Endothelial cell of umbilical vein (primary cell): ENCODE data around the gene DEFB124. TPM values are rescaled to one million over a fixed set of nuclear protein-coding genes. Genes with fewer than 3 reads are reported as not detected.

ENCODE experiments used
- BruUV-seq: library from RNA; stranded (reverse); fragments of 400-500 nt; replicated peaks from 2 replicates; lab custom pipeline; 2021; lab: Mats Ljungman, UMichigan
- CTCF ChIA-PET: fragments of 300-600, 350-600 bp; sonication (Branson Sonifier 250); formaldehyde crosslinking; loops from one replicate; lab custom pipeline; 2021; ENCODE audit warnings: antibody characterized with exemption, inconsistent platforms; lab: Charles Lee
- POLR2A ChIA-PET: fragments of 300-600, 350-600 bp; sonication (Branson Sonifier 250); formaldehyde crosslinking; loops from one replicate; lab custom pipeline; 2021; ENCODE audit warnings: antibody characterized with exemption, inconsistent platforms; lab: Charles Lee
- DNase-seq: peaks from one replicate; pipeline ENCODE4 v3.0.0-alpha.2; 2011; ENCODE audit warnings: low read depth, low spot score
- FAIRE-seq: peaks from 2 replicates; lab custom pipeline; 2011; peaks lifted over from hg19 to GRCh38; lab: Jason Lieb, UNC
- H2AFZ ChIP-seq: 2 replicates; pipeline ENCODE4 v1.6.0; 2012; ENCODE audit warnings: low read depth, low read length, control low read depth, inconsistent platforms
- H3K27ac ChIP-seq: 2 replicates; pipeline ENCODE4 v1.5.1; 2011; ENCODE audit warnings: low read depth, mild to moderate bottlenecking, control low read depth, low read length, moderate library complexity; ENCODE audit not compliant: insufficient read depth
- H3K27me3 ChIP-seq, 2 experiments: 2 replicates each; pipeline versions ENCODE4 v1.6.0 to v1.6.1; 2011; ENCODE audit warnings: low read length in 2 of 2, mixed read lengths in 1 of 2; ENCODE audit not compliant: control insufficient read depth in 2 of 2, insufficient read depth in 2 of 2
- H3K36me3 ChIP-seq, 2 experiments: 2 replicates in 1 of 2; 3 replicates in 1 of 2; pipeline ENCODE4 v1.5.1; 2011; ENCODE audit warnings: low read length in 2 of 2, mild to moderate bottlenecking in 1 of 2, moderate library complexity in 1 of 2; ENCODE audit not compliant: control insufficient read depth in 2 of 2, insufficient read depth in 2 of 2; ENCODE audit errors: extremely low read depth in 1 of 2
- H3K4me1 ChIP-seq: 3 replicates; pipeline ENCODE4 v1.5.1; 2011; ENCODE audit warnings: mild to moderate bottlenecking, low read length; ENCODE audit not compliant: control insufficient read depth, insufficient read depth; ENCODE audit errors: extremely low read depth
- H3K4me2 ChIP-seq: 2 replicates; pipeline ENCODE4 v1.6.1; 2011; ENCODE audit warnings: low read length, control low read depth, mixed read lengths; ENCODE audit not compliant: insufficient read depth
- H3K4me3 ChIP-seq, 3 experiments: fragments of 200-600 bp in 1 of 3; sonication (generic), shearing (Covaris generic) in 1 of 3; replicated peaks in 1 of 3; 2 replicates each; pipeline ENCODE4 v1.5.1; 2011 to 2016; ENCODE audit warnings: control low read depth in 3 of 3, low read length in 3 of 3, mild to moderate bottlenecking in 2 of 3, inconsistent platforms in 1 of 3, low read depth in 1 of 3, moderate library complexity in 1 of 3; ENCODE audit not compliant: insufficient read depth in 1 of 3
- H3K79me2 ChIP-seq: 2 replicates; pipeline ENCODE4 v1.6.0; 2012; ENCODE audit warnings: low read length, inconsistent platforms; ENCODE audit not compliant: control insufficient read depth, insufficient read depth
- H3K9ac ChIP-seq: replicated peaks from 2 replicates; pipeline ENCODE3; 2011; ENCODE audit warnings: low read length, control low read depth; ENCODE audit not compliant: insufficient read depth; ENCODE audit errors: extremely low read depth
- H3K9me1 ChIP-seq: replicated peaks from 3 replicates; pipeline ENCODE4 v1.6.0; 2011; ENCODE audit warnings: mild to moderate bottlenecking, low read length; ENCODE audit not compliant: control insufficient read depth, insufficient read depth; ENCODE audit errors: extremely low read depth
- H3K9me3 ChIP-seq: replicated peaks from 2 replicates; pipeline ENCODE4 v1.5.1; 2012; ENCODE audit warnings: low read length, inconsistent platforms; ENCODE audit not compliant: control insufficient read depth, insufficient read depth
- H4K20me1 ChIP-seq: replicated peaks from 2 replicates; pipeline ENCODE3; 2011; ENCODE audit warnings: mild to moderate bottlenecking, low read length; ENCODE audit not compliant: control insufficient read depth, insufficient read depth; ENCODE audit errors: extremely low read depth
- CTCF ChIP-seq, 2 donors: IDR thresholded peaks; 1 replicate in 1 of 2; 2 replicates in 1 of 2; pipeline ENCODE4 v1.5.1; 2011; ENCODE audit warnings: low read length in 2 of 2, mild to moderate bottlenecking in 2 of 2, moderate library complexity in 2 of 2, control low read depth in 1 of 2, inconsistent platforms in 1 of 2, low read depth in 1 of 2; ENCODE audit not compliant: insufficient read depth in 1 of 2; ENCODE audit errors: extremely low read depth in 1 of 2
- EZH2 ChIP-seq: IDR thresholded peaks from 2 replicates; pipeline ENCODE4 v1.6.1; 2012; ENCODE audit warnings: borderline replicate concordance, low read depth, mild to moderate bottlenecking, moderate library complexity, low read length, inconsistent platforms; ENCODE audit not compliant: severe bottlenecking
- FOS ChIP-seq: IDR thresholded peaks from 2 replicates; pipeline ENCODE4 v1.6.1; 2011; ENCODE audit warnings: mild to moderate bottlenecking, low read length, moderate library complexity, borderline replicate concordance; ENCODE audit not compliant: insufficient read depth
- GATA2 ChIP-seq: IDR thresholded peaks from 2 replicates; pipeline ENCODE4 v1.7.0; 2011; ENCODE audit warnings: low read depth, mild to moderate bottlenecking, moderate library complexity, mixed read lengths, low read length; ENCODE audit not compliant: insufficient read length, insufficient read depth
- JUN ChIP-seq: IDR thresholded peaks from 2 replicates; pipeline ENCODE4 v1.6.1; 2011; ENCODE audit warnings: borderline replicate concordance, low read depth; ENCODE audit not compliant: insufficient read length, insufficient read depth
- MAX ChIP-seq: IDR thresholded peaks from 2 replicates; pipeline ENCODE4 v1.6.1; 2011; ENCODE audit not compliant: insufficient read depth, insufficient read length
- MYC ChIP-seq: IDR thresholded peaks from one replicate; pipeline ENCODE4 v1.6.1; 2011; ENCODE audit warnings: mild to moderate bottlenecking, low read depth, low read length
- POLR2A ChIP-seq: IDR thresholded peaks from 2 replicates; pipeline ENCODE4 v1.6.1; 2012; ENCODE audit warnings: low read depth, mild to moderate bottlenecking, control low read depth, low read length
- POLR2AphosphoS5 ChIP-seq: IDR thresholded peaks from 2 replicates; pipeline ENCODE4 v1.6.1; 2012; ENCODE audit warnings: low read depth, mild to moderate bottlenecking, control low read depth, low read length, moderate library complexity; ENCODE audit not compliant: insufficient read depth
- dilution Hi-C: fragments of 300-500 bp; cut with MboI; formaldehyde crosslinking; loops from one replicate; pipeline ENCODE4 v1.15.0; 2019; ENCODE audit warnings: low sequenced_read_pairs; ENCODE audit not compliant: extremely low pct_ligation_motif_present
- intact Hi-C: fragments of 100-400 bp; cut with micrococcal nuclease; formaldehyde crosslinking; loops from one replicate; pipeline ENCODE4 v1.10.0; 2022
- polyA plus RNA-seq, 4 experiments: library from polyadenylated mRNA; depleted of rRNA in 3 of 4; stranded (reverse) in 3 of 4; unstranded in 1 of 4; fragments of >200 nt; gene quantifications; 2 replicates each; pipeline versions ENCODE4 v1.2.1 to v1.2.3, GENCODE V29; 2011 to 2012; ENCODE audit warnings: missing spikeins in 1 of 4
- total RNA-seq: library from RNA; stranded (reverse); gene quantifications from 2 replicates; pipeline ENCODE4 v1.2.3, GENCODE V29; 2021

Gene DEFB124
- total and polyA plus RNA-seq, 2 donors (not counting 3 experiments of a cell fraction or from before 2014, with no cell fraction given) = not detected

DNA sequence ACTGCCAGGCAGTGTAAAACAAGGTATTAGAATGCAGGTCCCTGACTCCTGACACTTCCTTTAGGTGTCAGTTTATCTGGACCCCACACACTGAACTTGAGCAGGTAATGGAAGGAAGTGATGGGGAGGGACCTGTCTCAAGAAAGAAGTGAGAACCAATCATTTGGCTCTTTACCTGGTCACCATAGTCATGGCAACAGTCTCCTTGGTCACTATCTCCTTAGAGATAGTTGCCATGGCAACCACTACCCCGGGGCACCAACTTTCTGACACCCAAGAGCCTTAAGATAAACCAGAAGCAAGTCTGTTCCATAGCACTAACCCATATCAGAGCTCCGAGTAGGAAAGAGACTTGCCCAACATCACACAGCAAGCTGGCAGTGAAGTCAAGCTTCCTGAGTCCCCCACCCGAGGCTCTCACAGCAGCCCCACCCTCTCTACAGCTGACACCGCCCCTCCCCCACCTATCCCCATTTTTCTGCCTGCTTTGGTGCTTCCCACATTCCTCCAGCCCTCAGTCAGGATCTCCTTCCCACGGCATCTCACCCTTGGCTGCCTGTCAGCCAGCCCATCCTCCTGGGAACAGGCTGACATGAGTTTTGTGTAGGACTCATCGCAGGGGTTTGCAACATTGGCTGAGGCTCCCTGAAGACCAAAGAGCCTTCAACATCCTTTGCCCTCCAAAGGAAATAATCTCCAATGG lies 23.1 kb upstream of the DEFB124 start:
- no TSS peak for BruUV-seq
- ChIA-PET POLR2A (no interaction called here), CTCF (interaction anchor here (1.4 kb wide), 1 partner anchor 37 kb away, joined by 3 read pairs; no protein-coding TSS in a partner anchor)
- Histone ChIP-seq H3K27me3 (peaks cover 14 to 24% of the 10 kb centered on the region in 2 experiments), H3K9me1 (no peaks in the 10 kb centered on the region), H3K36me3 (no peaks in the 10 kb centered on the region), H3K79me2 (no peaks in the 10 kb centered on the region), H3K9ac (no peak overlapping the region), H2AFZ (no peak overlapping the region), H3K9me3 (no peaks in the 10 kb centered on the region), H3K4me2 (no peak overlapping the region), H3K4me3 (no peak overlapping the region), H3K27ac (no peak overlapping the region), H3K4me1 (no peaks in the 10 kb centered on the region), H4K20me1 (no peaks in the 10 kb centered on the region)
- dilution Hi-C loops = no loop called here
- FAIRE-seq = no peak
- DNase-seq = no peak
- no peak for TF ChIP-seq GATA2
- no peak for TF ChIP-seq FOS
- no peak for TF ChIP-seq POLR2A
- no peak for TF ChIP-seq CTCF (IDR thresholded peaks at IDR 0.05; ENCODE audit: extremely low read depth in 1 of 2, insufficient read depth in 1 of 2, low read depth in 1 of 2, low read length in 2 of 2)
- no peak for TF ChIP-seq MYC
- no peak for TF ChIP-seq JUN
- TF ChIP-seq POLR2AphosphoS5 = no peak
- no peak for TF ChIP-seq EZH2
- TF ChIP-seq MAX = no peak
- intact Hi-C loops = no loop called here
